GM21367 (cell line): ENCODE measurements around the gene FPR2.
"Not testable (repeated sequence)": the region's sequence is repeated elsewhere in the genome, so short reads cannot be mapped to it uniquely, and the experiment has no call there.

Experiments used
- ATAC-seq: cut with Tn5 transposase; IDR thresholded peaks from one replicate; pipeline ENCODE4 v1.9.1; 2021; ENCODE audit not compliant: unreplicated experiment

FPR2 gene

DNA sequence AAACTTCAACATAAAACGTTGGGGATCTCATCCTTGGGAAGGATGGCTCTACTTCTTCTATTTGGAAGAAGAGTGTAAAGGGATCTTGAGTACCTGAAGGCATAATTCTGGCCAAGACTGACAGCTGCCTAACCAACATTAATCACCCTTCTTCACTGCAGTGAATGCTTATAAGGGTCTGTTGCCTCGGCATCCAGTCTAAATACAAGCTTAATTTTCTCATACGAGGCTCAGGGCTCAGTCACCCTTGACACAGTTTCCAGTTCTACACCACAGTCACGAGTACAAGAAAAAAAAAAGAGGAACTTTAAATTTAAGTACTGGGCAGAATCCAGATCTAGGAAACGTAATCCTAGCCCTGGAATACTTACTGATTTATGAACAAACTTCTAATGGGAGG is 43.0 kb downstream of the FPR2 start:
- no peak for ATAC-seq

DNA sequence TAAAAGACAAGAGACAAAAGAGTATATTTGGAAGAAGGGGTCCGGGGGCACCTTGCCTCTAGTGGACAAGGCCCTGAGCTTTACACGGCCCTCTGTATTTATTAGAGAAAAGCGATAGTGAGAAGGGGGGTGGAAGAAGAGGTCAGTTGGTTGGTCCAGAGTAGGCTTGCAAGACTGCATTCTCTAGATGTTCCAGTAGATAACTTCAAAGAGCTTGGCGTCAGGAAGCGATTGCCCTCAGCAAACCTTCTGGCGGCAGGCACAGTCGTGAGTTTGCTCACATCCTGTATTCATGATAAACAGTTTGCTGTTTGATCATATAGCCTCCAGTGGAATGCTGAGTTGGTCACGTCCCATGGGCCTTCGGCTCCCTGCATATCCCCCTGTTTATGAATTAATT is 43.8 kb downstream of the FPR2 start:
- not testable (repeated sequence) for ATAC-seq

DNA sequence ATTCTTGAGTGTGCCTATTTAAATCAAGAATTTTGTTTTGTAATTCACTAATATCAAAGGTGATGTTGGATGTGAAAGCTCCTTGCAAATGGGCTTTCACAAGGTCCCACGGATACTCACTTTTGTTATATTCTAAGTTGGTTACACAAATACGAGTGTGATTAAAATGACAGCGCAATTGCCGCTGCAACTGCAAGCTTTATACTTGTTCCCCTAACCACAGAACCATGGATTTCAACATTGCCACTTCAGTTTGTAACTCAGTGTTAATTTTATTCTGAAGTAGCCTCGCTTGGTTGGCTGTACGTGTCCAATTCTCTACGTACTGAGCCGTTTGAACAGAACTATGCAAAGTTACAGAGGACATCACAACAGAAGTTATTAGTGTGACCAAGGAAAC is 44.4 kb downstream of the FPR2 start:
- not testable (repeated sequence) for ATAC-seq

DNA sequence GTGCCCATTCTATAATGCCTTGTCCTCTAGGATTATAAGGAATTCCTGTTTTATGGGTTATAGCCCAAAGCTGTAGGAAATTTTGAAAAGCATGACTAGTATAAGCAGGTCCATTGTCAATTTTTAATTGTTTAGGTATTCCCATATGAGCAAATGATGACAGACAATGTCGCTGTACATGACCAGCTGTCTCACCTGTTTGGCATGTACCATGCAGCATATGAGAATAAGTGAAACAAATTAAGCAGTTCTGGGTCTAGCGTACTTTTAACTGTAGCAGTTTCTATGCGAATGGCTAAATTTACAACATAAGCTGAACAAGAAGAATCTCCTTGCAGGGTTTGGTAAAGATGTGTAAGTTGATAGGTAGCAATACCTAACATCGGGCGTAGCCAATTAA is 45.6 kb downstream of the FPR2 start:
- not testable (repeated sequence) for ATAC-seq

DNA sequence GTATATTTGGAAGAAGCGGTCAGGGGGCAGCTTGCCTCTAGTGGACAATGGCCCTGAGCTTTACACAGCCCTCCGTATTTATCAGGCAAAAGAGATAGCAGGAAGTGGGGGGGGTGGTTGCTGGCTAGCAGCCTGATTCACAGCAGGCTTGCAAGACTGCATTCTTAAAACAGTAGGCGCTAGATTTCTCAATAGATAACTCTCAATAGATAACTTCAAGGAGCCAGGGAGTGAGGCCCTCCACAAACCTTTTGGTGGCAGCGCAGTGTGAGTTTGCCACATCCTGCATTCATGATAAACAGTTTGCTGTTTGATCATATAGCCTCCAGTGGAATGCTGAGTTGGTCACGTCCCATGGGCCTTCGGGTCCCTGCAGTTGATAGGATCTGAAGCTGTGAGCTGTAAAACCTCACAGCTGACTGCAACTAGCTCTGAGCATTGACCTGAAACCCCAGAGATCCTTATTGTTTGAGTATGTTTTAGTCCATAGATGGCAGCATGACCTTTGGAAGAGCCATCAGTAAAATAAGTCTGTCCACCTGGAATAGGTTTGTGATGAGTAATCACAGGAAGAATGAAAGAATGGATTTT is 46.2 kb downstream of the FPR2 start:
- ATAC-seq, result no peak

DNA sequence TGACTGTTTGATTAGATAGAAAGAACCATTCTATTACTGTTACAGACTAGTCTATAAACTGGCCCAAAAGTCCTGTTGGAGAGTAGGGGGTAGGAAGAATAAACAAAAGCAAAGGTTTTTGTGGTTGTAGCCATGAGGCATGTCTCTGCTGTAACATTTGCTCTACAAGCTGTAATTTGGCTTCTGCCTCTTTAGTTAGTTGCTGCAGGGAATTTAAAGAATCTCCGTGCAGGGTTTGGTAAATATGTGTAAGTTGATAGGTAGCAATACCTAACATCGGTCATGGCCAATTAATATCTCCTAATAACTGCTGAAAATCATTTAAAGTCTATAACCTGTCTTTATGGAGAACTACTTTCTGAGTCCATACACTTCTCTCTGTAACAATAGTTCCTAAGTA is 46.9 kb downstream of the FPR2 start:
- ATAC-seq, result no peak

DNA sequence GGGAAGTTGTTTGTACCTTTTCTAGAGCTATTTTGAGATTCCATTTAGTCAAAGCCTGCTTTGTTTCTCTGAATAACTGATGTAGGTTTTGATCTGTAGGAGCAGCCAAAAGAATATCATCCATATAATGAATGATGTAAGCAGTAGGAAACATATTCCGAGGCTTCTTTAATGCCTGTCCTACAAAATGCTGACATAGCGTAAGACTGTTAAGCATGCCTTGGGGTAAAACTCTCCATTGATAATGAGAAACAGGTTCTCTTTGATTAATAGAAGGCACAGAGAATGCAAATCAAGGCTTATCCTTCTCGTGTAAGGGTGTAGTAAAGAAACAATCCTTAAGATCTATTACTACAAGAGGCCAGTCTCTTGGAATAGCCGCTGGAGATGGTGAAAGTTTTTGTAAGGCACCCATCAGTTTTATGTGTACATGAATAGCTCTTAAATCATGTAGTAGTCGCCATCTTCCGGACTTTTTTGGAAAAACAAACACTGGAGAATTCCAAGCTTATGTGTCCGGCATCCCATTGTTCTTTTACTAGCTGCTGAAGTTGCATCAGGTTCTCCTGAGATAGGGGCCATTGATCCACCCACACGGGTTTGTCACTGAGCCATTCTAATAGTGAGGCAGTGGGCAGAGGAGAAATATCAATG is 47.5 kb downstream of the FPR2 start:
- ATAC-seq, result no peak

DNA sequence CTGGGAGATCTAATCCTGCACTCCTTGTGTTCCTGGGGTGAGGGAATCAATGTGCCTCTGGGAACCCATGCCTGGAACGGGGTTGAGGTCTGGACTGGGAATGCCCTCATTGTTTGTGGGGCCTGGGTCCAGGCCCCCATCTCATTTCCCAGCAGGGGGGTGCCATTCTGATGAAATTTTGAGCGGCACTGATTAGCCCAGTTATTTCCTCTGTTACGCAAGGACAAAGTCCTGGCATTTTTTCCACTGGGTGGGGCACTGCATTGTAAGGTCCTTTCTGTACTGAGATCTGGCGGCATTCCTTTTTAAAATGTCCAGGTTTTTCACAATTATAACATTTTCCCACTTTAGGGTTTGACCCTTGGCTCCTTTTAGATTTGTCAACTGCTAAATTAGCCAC is 48.8 kb downstream of the FPR2 start:
- ATAC-seq, result no peak

DNA sequence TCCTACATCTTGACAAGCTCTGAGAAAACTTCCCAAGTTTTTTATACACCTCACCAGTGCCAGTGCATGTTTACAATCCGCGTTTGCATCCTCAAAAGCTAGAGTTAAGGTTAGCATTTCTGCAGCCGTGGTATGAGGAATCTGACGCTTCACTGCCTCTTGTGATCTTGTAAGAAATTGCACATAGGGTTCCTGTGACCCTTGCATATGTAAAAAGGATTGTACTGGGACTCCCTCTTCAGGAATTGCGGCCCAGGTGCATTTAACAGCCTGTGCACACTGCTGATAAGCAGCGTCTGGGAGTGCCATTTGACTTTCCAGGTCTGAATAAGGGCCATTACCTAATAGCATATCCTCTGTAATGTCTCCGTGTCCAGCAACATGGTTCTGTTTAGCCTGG is 49.2 kb downstream of the FPR2 start:
- ATAC-seq, result no peak

DNA sequence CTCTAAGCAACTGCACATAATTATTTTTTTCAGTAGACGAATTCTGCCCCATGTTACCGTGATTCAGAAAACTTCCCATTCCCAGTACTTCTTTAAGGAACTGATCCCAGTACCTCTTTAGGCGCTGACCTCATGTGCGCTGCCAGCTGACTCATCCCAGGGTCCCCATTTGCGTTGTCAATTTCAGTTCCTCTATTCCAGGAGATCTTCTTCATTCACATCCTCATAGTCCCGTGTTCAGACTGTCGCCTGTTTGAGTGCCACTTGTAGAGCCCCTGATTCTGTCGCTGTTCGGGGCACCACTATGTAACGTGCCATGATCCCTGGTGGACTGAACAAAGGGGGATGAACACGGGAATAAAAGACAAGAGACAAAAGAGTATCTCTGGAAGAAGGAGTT is 50.4 kb downstream of the FPR2 start:
- ATAC-seq, result no peak

DNA sequence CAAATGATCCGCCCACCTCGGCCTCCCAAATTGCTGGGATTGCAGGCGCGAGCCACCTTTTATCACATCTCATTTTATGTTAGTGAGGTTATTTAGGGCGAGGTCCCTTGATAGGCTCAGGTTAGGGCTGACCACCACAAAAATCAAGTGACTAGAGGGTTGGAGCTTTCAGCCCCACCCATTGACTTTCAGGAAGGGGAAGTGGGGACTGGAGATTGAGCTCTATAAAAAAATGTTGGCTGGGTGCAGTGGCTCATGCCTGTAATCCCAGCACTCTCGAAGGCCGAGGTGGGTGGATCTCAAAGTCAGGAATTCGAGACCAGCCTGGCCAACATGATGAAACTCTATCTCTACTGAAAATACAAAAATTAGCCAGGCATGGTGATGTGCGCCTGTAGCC is 54.1 kb downstream of the FPR2 start:
- ATAC-seq, result no peak

DNA sequence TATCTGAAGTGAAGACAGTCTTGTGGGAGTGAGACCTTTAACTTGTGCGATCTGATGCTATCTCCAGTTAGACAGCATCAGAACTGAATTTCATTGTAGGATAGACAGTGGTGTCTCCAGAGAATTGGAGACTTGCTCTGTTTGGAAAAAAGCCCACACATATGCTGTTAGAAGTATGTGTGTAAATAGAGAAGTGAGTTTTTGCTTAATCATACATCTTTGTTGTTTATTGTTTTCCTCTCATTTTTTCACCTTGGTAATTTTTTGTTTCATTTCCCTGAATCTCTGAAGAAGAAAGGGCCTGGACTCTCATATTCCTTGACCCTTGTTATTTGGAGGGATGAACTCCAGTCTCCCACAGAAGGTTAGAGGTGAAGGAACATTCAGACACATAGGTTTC is 55.7 kb downstream of the FPR2 start:
- ATAC-seq, result no peak

DNA sequence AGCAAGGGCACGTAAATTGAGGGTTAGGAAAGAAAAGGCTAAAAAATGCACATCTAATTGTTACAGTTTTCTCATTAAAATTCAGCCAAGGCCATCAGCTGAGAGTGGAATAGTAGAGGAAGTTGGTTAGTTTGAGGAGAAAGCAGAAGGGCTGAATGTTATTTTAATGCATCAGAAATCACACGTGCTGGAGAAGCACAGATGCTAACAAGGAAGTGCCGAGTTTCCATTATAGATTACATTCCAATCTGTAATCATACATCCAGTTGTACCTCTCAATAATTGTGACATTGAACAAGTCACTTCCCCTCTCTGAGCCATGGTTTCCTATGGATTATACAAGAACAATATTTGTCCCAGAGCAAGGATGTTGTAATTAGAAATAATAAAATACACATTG is 59.0 kb downstream of the FPR2 start:
- no peak for ATAC-seq
